ENCODE measurements around the gene BCHE. TPM values are rescaled to one million over a fixed set of nuclear protein-coding genes. Genes with fewer than 3 reads are reported as not detected.

The BCHE gene
- total RNA-seq, 1 experiment from 2014 or later = not detected

DNA sequence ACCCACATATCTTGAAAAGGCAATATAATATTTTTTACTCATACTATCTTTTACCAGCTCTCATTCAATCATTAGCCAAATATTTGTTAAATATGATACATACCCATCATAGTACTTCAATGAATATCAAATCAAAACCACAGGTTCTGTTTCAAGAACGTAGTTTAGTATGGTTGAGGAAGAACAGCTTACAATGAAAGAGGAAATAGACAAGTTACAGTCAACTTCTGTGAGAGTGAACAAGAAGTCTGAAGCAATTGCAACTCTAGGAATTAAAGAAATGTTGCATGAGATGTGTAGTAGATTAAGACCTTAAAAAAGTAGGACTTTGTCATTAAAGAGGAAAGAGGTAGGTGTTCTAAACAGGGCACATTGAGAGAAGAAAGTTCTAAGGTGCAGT is 9.3 kb downstream of the BCHE start:
- H3K27me3 Mint-ChIP-seq (ENCODE audit: insufficient read depth, unreplicated experiment) = no peaks in the 10 kb centered on the region
- DNase-seq = no peak
- intact Hi-C loops (cut with micrococcal nuclease; ENCODE audit: unreplicated experiment) = no loop called here
- no peaks in the 10 kb centered on the region for H3K36me3 Mint-ChIP-seq (ENCODE audit: insufficient read depth, unreplicated experiment)
- H3K4me1 Mint-ChIP-seq (ENCODE audit: low read depth, unreplicated experiment) = no peaks in the 10 kb centered on the region
- Histone ChIP-seq H3K4me1 (no peaks in the 10 kb centered on the region), H3K27me3 (replicated peaks; ENCODE audit: control insufficient read depth, insufficient read depth, low read length) (no peaks in the 10 kb centered on the region), H3K36me3 (ENCODE audit: control insufficient read depth, insufficient read depth, low read length) (no peaks in the 10 kb centered on the region), H3K4me3 (ENCODE audit: low read depth, low read length) (no peak overlapping the region), H3K9me3 (no peaks in the 10 kb centered on the region)
- H3K4me3 Mint-ChIP-seq (ENCODE audit: unreplicated experiment) = no peak overlapping the region
- ChIA-PET CTCF (no interaction called here), POLR2A (no interaction called here)
- BruUV-seq (replicated peaks) = no TSS peak
- no peaks in the 10 kb centered on the region for H3K9me3 Mint-ChIP-seq (ENCODE audit: unreplicated experiment)
- H3K27ac Mint-ChIP-seq (ENCODE audit: unreplicated experiment) = no peak overlapping the region
- TF ChIP-seq, protein P1, sequence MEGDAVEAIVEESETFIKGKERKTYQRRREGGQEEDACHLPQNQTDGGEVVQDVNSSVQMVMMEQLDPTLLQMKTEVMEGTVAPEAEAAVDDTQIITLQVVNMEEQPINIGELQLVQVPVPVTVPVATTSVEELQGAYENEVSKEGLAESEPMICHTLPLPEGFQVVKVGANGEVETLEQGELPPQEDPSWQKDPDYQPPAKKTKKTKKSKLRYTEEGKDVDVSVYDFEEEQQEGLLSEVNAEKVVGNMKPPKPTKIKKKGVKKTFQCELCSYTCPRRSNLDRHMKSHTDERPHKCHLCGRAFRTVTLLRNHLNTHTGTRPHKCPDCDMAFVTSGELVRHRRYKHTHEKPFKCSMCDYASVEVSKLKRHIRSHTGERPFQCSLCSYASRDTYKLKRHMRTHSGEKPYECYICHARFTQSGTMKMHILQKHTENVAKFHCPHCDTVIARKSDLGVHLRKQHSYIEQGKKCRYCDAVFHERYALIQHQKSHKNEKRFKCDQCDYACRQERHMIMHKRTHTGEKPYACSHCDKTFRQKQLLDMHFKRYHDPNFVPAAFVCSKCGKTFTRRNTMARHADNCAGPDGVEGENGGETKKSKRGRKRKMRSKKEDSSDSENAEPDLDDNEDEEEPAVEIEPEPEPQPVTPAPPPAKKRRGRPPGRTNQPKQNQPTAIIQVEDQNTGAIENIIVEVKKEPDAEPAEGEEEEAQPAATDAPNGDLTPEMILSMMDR (IDR thresholded peaks at IDR 0.05; ENCODE audit: insufficient read depth in 1 of 2, low read depth in 1 of 2, low read length in 1 of 2, severe bottlenecking in 1 of 2, unreplicated experiment in 1 of 2) = no peak

DNA sequence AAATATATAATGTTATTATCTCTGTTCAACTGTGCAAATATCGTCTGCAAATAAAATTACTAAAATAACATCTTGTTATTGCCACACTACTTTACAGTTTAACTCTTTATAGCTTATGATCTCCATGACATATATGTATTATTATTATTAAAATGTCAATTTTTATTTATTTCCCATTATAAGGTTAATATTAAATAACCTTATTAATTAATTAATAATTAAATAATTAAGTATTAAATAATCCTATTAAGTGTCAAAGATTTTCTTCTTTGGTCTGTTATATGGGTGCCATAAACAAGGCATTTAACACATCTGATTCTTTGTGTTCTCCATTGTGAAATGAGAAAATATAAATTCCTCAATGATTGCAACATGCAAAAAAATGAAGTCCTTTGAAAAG is 10.0 kb downstream of the BCHE start:
- no peaks in the 10 kb centered on the region for H3K27me3 Mint-ChIP-seq (ENCODE audit: insufficient read depth, unreplicated experiment)
- ChIA-PET POLR2A (no interaction called here), CTCF (no interaction called here)
- H3K4me1 Mint-ChIP-seq (ENCODE audit: low read depth, unreplicated experiment) = no peaks in the 10 kb centered on the region
- BruUV-seq (replicated peaks) = no TSS peak
- H3K36me3 ChIP-seq (ENCODE audit: control insufficient read depth, insufficient read depth, low read length) = no peaks in the 10 kb centered on the region
- no peaks in the 10 kb centered on the region for H3K27me3 ChIP-seq (replicated peaks; ENCODE audit: control insufficient read depth, insufficient read depth, low read length)
- H3K4me3 Mint-ChIP-seq (ENCODE audit: unreplicated experiment) = no peak overlapping the region
- no peaks in the 10 kb centered on the region for H3K36me3 Mint-ChIP-seq (ENCODE audit: insufficient read depth, unreplicated experiment)
- H3K9me3 Mint-ChIP-seq (ENCODE audit: unreplicated experiment) = no peaks in the 10 kb centered on the region
- intact Hi-C loops (cut with micrococcal nuclease; ENCODE audit: unreplicated experiment) = no loop called here
- no peak for DNase-seq
- TF ChIP-seq, protein P1 (IDR thresholded peaks at IDR 0.05; ENCODE audit: insufficient read depth in 1 of 2, low read depth in 1 of 2, low read length in 1 of 2, severe bottlenecking in 1 of 2, unreplicated experiment in 1 of 2) = no peak
- no peaks in the 10 kb centered on the region for H3K4me1 ChIP-seq
- H3K4me3 ChIP-seq (ENCODE audit: low read depth, low read length) = no peak overlapping the region
- H3K27ac Mint-ChIP-seq (ENCODE audit: unreplicated experiment) = no peak overlapping the region
- no peaks in the 10 kb centered on the region for H3K9me3 ChIP-seq

DNA sequence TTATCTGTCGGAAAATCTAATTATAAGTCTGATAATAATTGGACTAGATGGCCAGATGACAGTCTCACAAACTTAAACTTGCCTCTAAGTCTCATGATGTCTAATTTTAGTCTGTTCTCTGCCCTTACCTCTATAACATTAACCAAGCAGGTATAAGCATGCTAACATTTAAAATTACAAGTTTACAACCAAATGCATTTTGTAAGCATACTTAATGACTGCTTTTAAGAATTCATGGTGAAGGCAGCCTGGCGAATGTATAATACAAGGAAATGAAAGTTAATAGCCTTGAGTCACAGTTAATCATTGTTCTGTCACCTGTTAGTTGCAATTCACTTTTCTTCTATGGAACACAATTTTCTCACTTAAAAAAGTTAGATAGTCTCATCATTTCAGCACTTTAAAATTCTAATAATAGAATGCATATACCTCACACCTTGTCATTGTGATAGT is 16.5 kb downstream of the BCHE start:
- H3K4me3 ChIP-seq (ENCODE audit: low read depth, low read length) = no peak overlapping the region
- no peak overlapping the region for H3K4me3 Mint-ChIP-seq (ENCODE audit: unreplicated experiment)
- H3K27me3 Mint-ChIP-seq (ENCODE audit: insufficient read depth, unreplicated experiment) = no peaks in the 10 kb centered on the region
- BruUV-seq (replicated peaks) = no TSS peak
- H3K9me3 Mint-ChIP-seq (ENCODE audit: unreplicated experiment) = no peaks in the 10 kb centered on the region
- H3K27ac Mint-ChIP-seq (ENCODE audit: unreplicated experiment) = no peak overlapping the region
- H3K4me1 ChIP-seq = no peaks in the 10 kb centered on the region
- no peaks in the 10 kb centered on the region for H3K4me1 Mint-ChIP-seq (ENCODE audit: low read depth, unreplicated experiment)
- H3K36me3 ChIP-seq (ENCODE audit: control insufficient read depth, insufficient read depth, low read length) = no peaks in the 10 kb centered on the region
- intact Hi-C loops (cut with micrococcal nuclease; ENCODE audit: unreplicated experiment) = no loop called here
- H3K36me3 Mint-ChIP-seq (ENCODE audit: insufficient read depth, unreplicated experiment) = no peaks in the 10 kb centered on the region
- TF ChIP-seq, protein P1 (IDR thresholded peaks at IDR 0.05; ENCODE audit: insufficient read depth in 1 of 2, low read depth in 1 of 2, low read length in 1 of 2, severe bottlenecking in 1 of 2, unreplicated experiment in 1 of 2) = no peak
- no peaks in the 10 kb centered on the region for H3K9me3 ChIP-seq
- DNase-seq = no peak
- H3K27me3 ChIP-seq (replicated peaks; ENCODE audit: control insufficient read depth, insufficient read depth, low read length) = no peaks in the 10 kb centered on the region
- ChIA-PET CTCF (no interaction called here), POLR2A (no interaction called here)
